Right lobe of liver (tissue), 4 donors: ENCODE results near the gene CEACAM20.

Experiments used
- CTCF ChIP-seq, 4 donors: fragments of 200-600 bp in 3 of 4; fragments of 450-650 bp in 1 of 4; IDR thresholded peaks; one replicate each; pipeline versions ENCODE4 v1.5.1 to v1.8.0; 2016 to 2022; ENCODE audit warnings: antibody characterized with exemption in 4 of 4, mild to moderate bottlenecking in 2 of 4
- POLR2A ChIP-seq: fragments of 450-650 bp; IDR thresholded peaks from one replicate; pipeline ENCODE4 v1.6.1; 2017; ENCODE audit warnings: antibody characterized with exemption, mild to moderate bottlenecking
- donor health status: DM: no; HTN: no; CAD: no.
- donor health status: DM: no; HTN: no; CAD: no.
- donor health status: DM: no; HTN: yes; CAD: no.

- TF ChIP-seq CTCF (IDR thresholded peaks at IDR 0.05) (no peak), POLR2A (no peak)
Measured at GRCh38 chr19:44570603-44570983, 41.1 kb upstream of the CEACAM20 start.
